Activated naive CD8-positive, alpha-beta T cell treated with anti-CD3 and anti-CD28 coated beads for 36 hours (primary cell): ENCODE results near the gene MICAL3. TPM values are rescaled to one million over a fixed set of nuclear protein-coding genes. Genes with fewer than 3 reads are reported as not detected.

Experiments
- DNase-seq: peaks from one replicate; pipeline ENCODE4 v3.0.0; 2021
- H3K27ac Mint-ChIP-seq: one replicate; pipeline ENCODE4 v1.8.0; 2022; ENCODE audit warnings: mild to moderate bottlenecking, moderate library complexity, mixed read lengths
- H3K27me3 Mint-ChIP-seq: one replicate; pipeline ENCODE4 v1.8.0; 2022; ENCODE audit warnings: mild to moderate bottlenecking, mixed read lengths
- H3K36me3 Mint-ChIP-seq: one replicate; pipeline ENCODE4 v1.8.0; 2021; ENCODE audit warnings: mild to moderate bottlenecking, mixed read lengths
- H3K4me1 Mint-ChIP-seq: one replicate; pipeline ENCODE4 v1.8.0; 2021; ENCODE audit warnings: mixed read lengths
- H3K4me3 Mint-ChIP-seq: one replicate; pipeline ENCODE4 v1.8.0; 2022; ENCODE audit warnings: mild to moderate bottlenecking, moderate library complexity, mixed read lengths
- H3K9me3 Mint-ChIP-seq: one replicate; pipeline ENCODE4 v1.8.0; 2022; ENCODE audit warnings: mixed read lengths
- total RNA-seq, 2 experiments: library from RNA; stranded (reverse); gene quantifications; one replicate each; pipeline ENCODE4 v1.2.3, GENCODE V29; 2021

Gene MICAL3
- total RNA-seq, 2 experiments from 2014 or later, result 36.6 to 41.3 TPM

- Mint-ChIP-seq H3K9me3 (no peaks in the 10 kb centered on the region), H3K36me3 (peaks cover 14% of the 10 kb centered on the region), H3K4me1 (peaks cover under 1% of the 10 kb centered on the region), H3K4me3 (no peak overlapping the region), H3K27me3 (no peaks in the 10 kb centered on the region), H3K27ac (no peak overlapping the region)
- DNase-seq, result no peak
These were observed 132.0 kb downstream of the MICAL3 start for GRCh38 chr22:17892376-17892775.

GRCh38 chr22:17891481-17892167 lies 132.7 kb downstream of the MICAL3 start:
- H3K27ac Mint-ChIP-seq, result no peak overlapping the region
- H3K4me1 Mint-ChIP-seq, result no peaks in the 10 kb centered on the region
- peaks cover 18% of the 10 kb centered on the region for H3K36me3 Mint-ChIP-seq
- no peak overlapping the region for H3K4me3 Mint-ChIP-seq
- H3K9me3 Mint-ChIP-seq, result no peaks in the 10 kb centered on the region
- no peak for DNase-seq
- no peaks in the 10 kb centered on the region for H3K27me3 Mint-ChIP-seq

- H3K9me3 Mint-ChIP-seq, result no peaks in the 10 kb centered on the region
- H3K4me3 Mint-ChIP-seq, result no peak overlapping the region
- no peak overlapping the region for H3K27ac Mint-ChIP-seq
- H3K4me1 Mint-ChIP-seq, result no peaks in the 10 kb centered on the region
- H3K36me3 Mint-ChIP-seq, result peaks cover 16% of the 10 kb centered on the region
- H3K27me3 Mint-ChIP-seq, result no peaks in the 10 kb centered on the region
- no peak for DNase-seq
These were observed 133.5 kb downstream of the MICAL3 start for GRCh38 chr22:17890892-17891291.

- no peaks in the 10 kb centered on the region for H3K27me3 Mint-ChIP-seq
- DNase-seq, result no peak
- no peak overlapping the region for H3K27ac Mint-ChIP-seq
- no peaks in the 10 kb centered on the region for H3K9me3 Mint-ChIP-seq
- no peak overlapping the region for H3K4me3 Mint-ChIP-seq
- H3K36me3 Mint-ChIP-seq, result peaks cover 16% of the 10 kb centered on the region
- H3K4me1 Mint-ChIP-seq, result no peaks in the 10 kb centered on the region
These were observed 134.1 kb downstream of the MICAL3 start for GRCh38 chr22:17890245-17890671.

GRCh38 chr22:17888855-17889254 lies 135.5 kb downstream of the MICAL3 start:
- DNase-seq, result no peak
- H3K27ac Mint-ChIP-seq, result no peak overlapping the region
- H3K36me3 Mint-ChIP-seq, result peaks cover 18% of the 10 kb centered on the region
- H3K9me3 Mint-ChIP-seq, result no peaks in the 10 kb centered on the region
- H3K27me3 Mint-ChIP-seq, result no peaks in the 10 kb centered on the region
- no peaks in the 10 kb centered on the region for H3K4me1 Mint-ChIP-seq
- H3K4me3 Mint-ChIP-seq, result no peak overlapping the region

- no peaks in the 10 kb centered on the region for H3K9me3 Mint-ChIP-seq
- H3K4me3 Mint-ChIP-seq, result no peak overlapping the region
- no peak overlapping the region for H3K27ac Mint-ChIP-seq
- no peak for DNase-seq
- no peaks in the 10 kb centered on the region for H3K27me3 Mint-ChIP-seq
- H3K36me3 Mint-ChIP-seq, result peaks cover 18% of the 10 kb centered on the region
- H3K4me1 Mint-ChIP-seq, result no peaks in the 10 kb centered on the region
These were observed 135.9 kb downstream of the MICAL3 start for GRCh38 chr22:17888439-17888838.

- no peak for DNase-seq
- Mint-ChIP-seq H3K27ac (no peak overlapping the region), H3K9me3 (no peaks in the 10 kb centered on the region), H3K27me3 (no peaks in the 10 kb centered on the region), H3K36me3 (peaks cover 18% of the 10 kb centered on the region), H3K4me3 (no peak overlapping the region), H3K4me1 (no peaks in the 10 kb centered on the region)
These were observed 139.5 kb downstream of the MICAL3 start for GRCh38 chr22:17884893-17885292.

- DNase-seq, result no peak
- Mint-ChIP-seq H3K4me1 (no peaks in the 10 kb centered on the region), H3K27ac (no peak overlapping the region), H3K9me3 (no peaks in the 10 kb centered on the region), H3K36me3 (peaks cover 18% of the 10 kb centered on the region), H3K4me3 (no peak overlapping the region), H3K27me3 (no peaks in the 10 kb centered on the region)
These were observed 140.3 kb downstream of the MICAL3 start for GRCh38 chr22:17884084-17884483.

- peaks cover 17% of the 10 kb centered on the region for H3K36me3 Mint-ChIP-seq
- H3K4me1 Mint-ChIP-seq, result no peaks in the 10 kb centered on the region
- no peak overlapping the region for H3K4me3 Mint-ChIP-seq
- no peaks in the 10 kb centered on the region for H3K27me3 Mint-ChIP-seq
- no peak overlapping the region for H3K27ac Mint-ChIP-seq
- DNase-seq, result no peak
- no peaks in the 10 kb centered on the region for H3K9me3 Mint-ChIP-seq
These were observed 141.0 kb downstream of the MICAL3 start for GRCh38 chr22:17883356-17883755.

- H3K4me1 Mint-ChIP-seq, result no peaks in the 10 kb centered on the region
- DNase-seq, result no peak
- no peaks in the 10 kb centered on the region for H3K27me3 Mint-ChIP-seq
- H3K36me3 Mint-ChIP-seq, result peaks cover 15% of the 10 kb centered on the region
- no peak overlapping the region for H3K4me3 Mint-ChIP-seq
- no peak overlapping the region for H3K27ac Mint-ChIP-seq
- H3K9me3 Mint-ChIP-seq, result no peaks in the 10 kb centered on the region
These were observed 141.6 kb downstream of the MICAL3 start for GRCh38 chr22:17882727-17883126.

GRCh38 chr22:17882162-17882561 lies 142.2 kb downstream of the MICAL3 start:
- no peak overlapping the region for H3K27ac Mint-ChIP-seq
- H3K4me3 Mint-ChIP-seq, result no peak overlapping the region
- H3K4me1 Mint-ChIP-seq, result no peaks in the 10 kb centered on the region
- peaks cover 13% of the 10 kb centered on the region for H3K36me3 Mint-ChIP-seq
- DNase-seq, result no peak
- H3K9me3 Mint-ChIP-seq, result no peaks in the 10 kb centered on the region
- no peaks in the 10 kb centered on the region for H3K27me3 Mint-ChIP-seq

GRCh38 chr22:17881366-17881765 lies 143.0 kb downstream of the MICAL3 start:
- Mint-ChIP-seq H3K4me1 (no peaks in the 10 kb centered on the region), H3K27me3 (no peaks in the 10 kb centered on the region)

GRCh38 chr22:17880468-17880867 lies 143.9 kb downstream of the MICAL3 start:
- DNase-seq, result no peak
- Mint-ChIP-seq H3K4me1 (no peaks in the 10 kb centered on the region), H3K27me3 (no peaks in the 10 kb centered on the region), H3K4me3 (no peak overlapping the region), H3K27ac (no peak overlapping the region), H3K9me3 (no peaks in the 10 kb centered on the region), H3K36me3 (peaks cover 7% of the 10 kb centered on the region)

More at GRCh38 chr22:17881366-17881765, 143.0 kb downstream of the MICAL3 start:
- H3K36me3 Mint-ChIP-seq, result peaks cover 10% of the 10 kb centered on the region
- H3K9me3 Mint-ChIP-seq, result no peaks in the 10 kb centered on the region
- DNase-seq, result no peak
- no peak overlapping the region for H3K4me3 Mint-ChIP-seq
- H3K27ac Mint-ChIP-seq, result no peak overlapping the region

- no peak overlapping the region for H3K27ac Mint-ChIP-seq
- H3K4me1 Mint-ChIP-seq, result no peaks in the 10 kb centered on the region
- DNase-seq, result no peak
- peaks cover 5% of the 10 kb centered on the region for H3K36me3 Mint-ChIP-seq
- H3K4me3 Mint-ChIP-seq, result no peak overlapping the region
- no peaks in the 10 kb centered on the region for H3K9me3 Mint-ChIP-seq
- no peaks in the 10 kb centered on the region for H3K27me3 Mint-ChIP-seq
These were observed 144.3 kb downstream of the MICAL3 start for GRCh38 chr22:17880020-17880419.

- DNase-seq, result no peak
- no peaks in the 10 kb centered on the region for H3K4me1 Mint-ChIP-seq
- H3K36me3 Mint-ChIP-seq, result peaks cover 3% of the 10 kb centered on the region
- H3K27me3 Mint-ChIP-seq, result no peaks in the 10 kb centered on the region
- H3K9me3 Mint-ChIP-seq, result no peaks in the 10 kb centered on the region
- H3K4me3 Mint-ChIP-seq, result no peak overlapping the region
- H3K27ac Mint-ChIP-seq, result no peak overlapping the region
These were observed 145.4 kb downstream of the MICAL3 start for GRCh38 chr22:17878941-17879340.

- Mint-ChIP-seq H3K27ac (no peak overlapping the region), H3K4me1 (no peaks in the 10 kb centered on the region), H3K36me3 (peaks cover 3% of the 10 kb centered on the region), H3K4me3 (no peak overlapping the region), H3K27me3 (no peaks in the 10 kb centered on the region), H3K9me3 (no peaks in the 10 kb centered on the region)
- DNase-seq, result no peak
These were observed 146.1 kb downstream of the MICAL3 start for GRCh38 chr22:17878186-17878694.
